ENCODE measurements around the gene PADI1.
A peak's percentile ranks its signal among the peaks of the same experiment; 100 is the strongest.

Gene PADI1

DNA sequence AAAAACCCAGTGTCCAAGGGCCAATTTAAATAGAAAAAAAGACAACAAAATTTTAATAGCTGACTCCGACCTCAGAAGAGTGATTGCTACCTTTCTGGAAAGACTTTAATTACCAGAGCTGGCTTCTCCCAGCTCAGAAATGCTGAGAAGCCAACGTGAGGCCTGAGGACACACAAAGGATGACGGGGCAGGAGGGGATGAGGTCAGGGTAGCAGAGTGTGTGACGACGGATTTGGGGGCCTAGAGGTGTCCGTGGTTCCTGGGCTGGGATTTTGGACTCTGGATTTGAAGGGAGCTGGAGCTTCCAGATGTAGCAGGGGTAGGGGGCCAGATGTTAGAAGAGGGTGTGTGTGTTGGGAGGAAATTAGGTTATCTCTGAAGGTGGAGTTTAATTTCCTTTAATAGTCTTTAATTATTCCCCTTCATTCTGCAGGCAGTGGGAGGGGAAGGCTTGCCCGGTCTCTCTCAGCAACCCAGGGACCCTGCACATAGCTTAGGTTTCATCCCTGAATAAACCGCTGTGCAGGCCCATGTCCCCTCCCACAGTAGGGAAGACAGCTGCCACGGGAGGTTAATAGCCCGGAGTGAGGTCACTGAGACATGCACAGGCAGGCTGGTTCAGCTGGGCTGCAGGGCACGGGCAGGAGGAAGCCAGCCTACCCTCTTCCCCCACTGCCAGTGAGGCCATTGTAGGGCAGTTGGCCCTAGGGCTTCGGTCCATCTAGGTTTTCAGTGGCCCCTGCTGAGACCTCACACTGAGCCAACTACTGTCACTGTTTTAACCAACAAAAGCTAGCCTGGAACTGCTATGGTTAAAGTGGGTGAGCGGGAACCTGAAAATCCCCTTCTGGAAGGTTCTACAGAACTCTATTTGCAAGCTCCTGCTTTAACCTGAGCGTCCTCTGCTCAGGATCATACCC, 40.2 kb downstream of the PADI1 start:
- DNase-seq = peak; percentile 55

DNA sequence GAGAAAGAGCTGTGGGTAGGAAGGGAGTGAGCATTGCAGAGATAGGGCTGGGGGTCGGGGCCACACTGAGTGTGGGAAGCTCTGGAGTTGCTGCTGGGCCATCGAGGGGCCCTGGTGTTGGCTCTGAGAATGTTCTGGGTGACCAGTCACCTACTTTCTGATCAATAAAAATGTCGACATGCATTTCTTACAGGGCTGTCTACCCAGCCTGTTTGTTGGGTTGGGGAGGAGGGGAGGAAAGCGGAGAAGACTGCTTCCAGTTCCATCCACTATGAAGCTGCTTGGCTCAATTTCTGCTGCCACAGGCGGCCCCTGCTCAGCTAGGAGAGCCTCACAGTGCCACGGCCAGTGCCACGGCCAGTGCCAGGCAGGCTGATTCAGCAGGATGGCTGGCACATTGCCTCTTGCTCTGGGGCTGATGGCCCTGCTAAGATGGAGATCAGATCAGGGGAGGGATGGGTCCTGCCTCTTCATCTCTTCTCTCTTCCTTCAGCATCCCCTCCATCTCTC, 40.9 kb downstream of the PADI1 start:
- no peak for DNase-seq

GRCh38 chr1:17246971-17247370, 42.0 kb downstream of the PADI1 start:
- no peak for DNase-seq

DNA sequence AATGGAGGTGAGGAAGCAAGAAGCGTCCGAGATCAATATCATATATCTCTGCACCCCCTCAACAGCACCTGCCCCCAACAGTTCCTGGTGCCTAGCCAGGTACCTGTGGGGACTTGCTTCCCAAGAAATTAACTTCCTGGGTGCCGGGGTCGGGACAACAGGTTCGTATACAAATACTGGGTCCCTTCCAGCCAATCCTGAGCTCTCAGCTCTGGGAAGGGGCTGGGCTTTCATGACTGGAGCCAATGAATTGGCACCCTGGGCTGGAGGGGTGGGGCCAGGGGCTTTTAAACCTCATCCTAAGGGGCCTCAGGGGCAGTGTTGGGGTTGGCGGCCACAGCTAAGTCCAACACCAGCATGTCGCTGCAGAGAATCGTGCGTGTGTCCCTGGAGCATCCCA, 43.9 kb downstream of the PADI1 start, which contains the start of gene PADI3:
TSS of gene PADI3 (plus strand) at position 318 of the 400 bp plus-strand sequence. CDS start at position 358, 40 bp downstream.
- no peak for DNase-seq

- DNase-seq = no peak
Measured at GRCh38 chr1:17250601-17251000, 45.7 kb downstream of the PADI1 start.

- no peak for DNase-seq
Measured at GRCh38 chr1:17251246-17251645, 46.3 kb downstream of the PADI1 start.

- DNase-seq = no peak
Measured at GRCh38 chr1:17251701-17252376, 46.9 kb downstream of the PADI1 start.

GRCh38 chr1:17255336-17255735, 50.4 kb downstream of the PADI1 start:
- no peak for DNase-seq

DNA sequence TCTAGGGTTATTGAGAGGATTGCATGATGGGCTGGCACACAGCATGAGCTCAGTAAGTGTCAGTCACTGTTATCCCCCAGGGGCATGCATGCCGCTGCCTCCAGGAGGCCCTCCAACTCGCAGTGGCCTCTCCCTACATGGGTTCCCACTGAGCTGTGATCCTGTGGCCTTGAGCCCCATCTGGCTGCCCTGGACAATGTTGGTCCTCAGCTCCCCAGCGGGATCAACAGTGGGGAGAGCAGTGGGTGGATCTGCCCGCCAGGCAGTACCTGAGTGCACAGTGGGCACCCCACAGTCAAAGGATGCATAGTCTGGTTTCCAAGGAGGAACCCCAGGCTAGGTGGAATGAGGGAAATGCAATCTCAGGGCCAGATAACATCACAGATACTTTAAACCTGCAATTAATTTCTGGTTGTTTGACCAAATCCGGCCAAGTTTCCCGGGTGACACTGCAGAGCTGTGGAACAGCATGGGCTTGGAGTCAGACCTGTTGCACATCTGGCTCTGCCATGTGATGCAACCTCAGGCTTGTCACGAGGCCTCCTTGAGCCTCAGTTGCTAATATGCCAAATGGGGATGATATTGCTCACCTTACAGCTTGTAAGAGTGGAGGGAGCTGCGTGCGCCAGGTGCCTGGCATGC, 53.3 kb downstream of the PADI1 start:
- DNase-seq = no peak

DNA sequence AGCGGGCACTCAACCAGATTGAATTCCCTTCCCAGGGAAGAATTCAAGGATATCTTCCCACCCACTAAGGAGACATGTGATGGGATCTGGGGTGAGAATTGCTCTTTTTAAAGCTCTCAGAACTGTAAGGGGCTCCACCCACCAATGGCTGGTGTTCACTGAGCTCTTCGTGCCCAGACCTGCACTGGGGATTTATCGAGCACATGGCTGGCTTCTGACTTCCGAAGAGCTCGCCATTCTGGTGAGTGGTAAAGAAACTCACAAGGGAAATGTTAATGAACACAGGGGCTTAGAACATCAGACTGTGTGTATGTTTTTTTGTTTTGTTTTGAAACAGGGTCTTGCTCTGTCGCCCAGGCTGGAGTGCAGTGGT, 53.8 kb downstream of the PADI1 start:
- DNase-seq = no peak

- no peak for DNase-seq
Measured at GRCh38 chr1:17259233-17259873, 54.4 kb downstream of the PADI1 start.

- DNase-seq = no peak
Measured at GRCh38 chr1:17260264-17260663, 55.3 kb downstream of the PADI1 start.

DNA sequence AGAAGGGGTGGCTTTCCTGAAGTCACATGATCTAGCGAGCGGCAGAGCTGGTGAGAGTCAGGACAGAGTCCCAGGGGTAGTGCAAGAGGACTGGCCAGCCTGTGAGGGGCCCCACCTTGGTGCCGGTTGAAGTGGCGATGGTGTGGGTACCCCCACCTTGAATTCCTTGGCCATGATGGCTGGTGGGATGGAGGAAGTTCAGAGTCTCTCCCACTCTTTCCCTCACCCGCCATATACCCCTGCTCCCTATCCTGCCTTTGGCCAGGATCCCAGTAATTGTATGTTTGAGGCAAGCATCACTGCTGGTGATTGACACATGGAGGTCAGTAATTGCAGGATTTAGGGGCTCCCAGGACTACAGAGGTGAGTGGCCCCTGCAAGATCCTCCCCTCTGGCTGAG, 55.8 kb downstream of the PADI1 start:
- DNase-seq = no peak

DNA sequence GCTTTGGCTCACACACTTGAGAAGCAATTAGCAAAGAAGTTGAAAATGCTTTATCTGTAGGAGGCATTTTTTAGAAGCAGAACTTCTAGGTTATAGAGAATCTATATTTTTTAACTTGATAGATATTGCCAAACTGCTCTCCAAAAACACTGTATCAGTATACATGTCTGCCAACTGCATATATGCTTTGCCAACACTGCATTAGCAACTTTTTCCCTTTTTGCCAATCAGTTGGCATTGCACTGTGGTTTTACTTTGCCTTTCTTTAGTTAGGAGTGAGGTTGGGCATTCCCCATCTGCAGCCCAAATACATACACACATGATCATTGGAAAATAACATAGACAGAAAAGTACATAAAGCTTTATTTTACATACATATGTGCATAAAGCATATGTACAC, 59.0 kb downstream of the PADI1 start:
- DNase-seq = no peak

GRCh38 chr1:17264470-17264869, 59.5 kb downstream of the PADI1 start:
- no peak for DNase-seq

GRCh38 chr1:17265162-17265561, 60.2 kb downstream of the PADI1 start:
- DNase-seq = no peak

DNA sequence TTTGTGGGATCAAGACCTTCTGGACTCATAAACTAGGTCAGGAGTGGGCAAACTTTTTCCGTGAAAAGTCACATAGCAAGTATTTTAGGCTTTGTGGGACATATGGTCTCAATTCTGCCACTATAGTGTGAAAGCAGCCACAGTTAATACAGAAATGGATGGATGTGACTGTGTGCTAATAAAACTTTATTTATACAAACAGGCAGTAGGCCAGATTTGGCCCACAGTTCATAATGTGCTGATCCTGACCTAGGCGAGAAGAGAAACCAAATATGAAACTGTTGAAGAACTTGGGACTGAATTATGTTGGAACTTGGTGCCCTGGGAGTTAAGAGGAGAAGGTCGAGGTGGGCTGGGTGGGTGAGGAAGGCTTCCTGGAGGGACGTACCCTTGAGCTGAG, 61.0 kb downstream of the PADI1 start:
- DNase-seq = no peak

DNA sequence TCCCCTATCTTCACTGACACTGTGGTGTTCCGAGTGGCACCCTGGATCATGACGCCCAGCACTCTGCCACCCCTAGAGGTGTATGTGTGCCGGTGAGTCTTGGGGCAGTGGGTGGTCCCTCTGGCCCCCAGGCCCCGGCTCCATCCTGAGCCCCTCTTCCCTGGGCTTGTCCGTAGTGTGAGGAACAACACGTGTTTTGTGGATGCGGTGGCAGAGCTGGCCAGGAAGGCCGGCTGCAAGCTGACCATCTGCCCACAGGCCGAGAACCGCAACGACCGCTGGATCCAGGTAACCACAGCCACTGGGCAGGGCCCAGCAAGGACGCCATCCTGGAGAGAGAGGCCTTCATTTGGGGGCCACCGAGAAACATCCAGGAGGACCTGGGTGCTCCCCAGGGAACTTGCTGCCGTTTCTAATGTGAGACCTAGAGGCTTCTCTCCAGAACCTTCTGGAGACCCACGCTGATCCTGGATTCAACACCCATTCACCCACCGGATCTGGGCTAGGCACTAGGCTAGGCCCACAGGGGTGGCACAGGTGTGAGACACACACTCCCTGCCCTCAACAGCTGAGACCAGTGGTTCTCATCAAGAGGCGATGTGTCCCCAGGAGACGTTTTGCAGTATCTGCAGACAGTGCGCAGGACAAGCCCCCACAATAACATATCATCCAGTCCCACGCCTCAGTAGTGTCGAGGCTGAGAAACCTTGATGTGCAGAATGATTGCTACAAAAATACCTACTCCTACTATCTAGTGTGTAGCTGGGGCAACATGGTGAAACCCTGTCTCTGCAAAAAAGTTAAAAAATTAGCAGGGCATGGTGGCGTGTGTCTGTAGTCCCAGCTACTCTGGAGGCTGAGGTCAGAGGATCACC, 66.2 kb downstream of the PADI1 start:
- no peak for DNase-seq

GRCh38 chr1:17272066-17272465, 67.1 kb downstream of the PADI1 start:
- DNase-seq = no peak

DNA sequence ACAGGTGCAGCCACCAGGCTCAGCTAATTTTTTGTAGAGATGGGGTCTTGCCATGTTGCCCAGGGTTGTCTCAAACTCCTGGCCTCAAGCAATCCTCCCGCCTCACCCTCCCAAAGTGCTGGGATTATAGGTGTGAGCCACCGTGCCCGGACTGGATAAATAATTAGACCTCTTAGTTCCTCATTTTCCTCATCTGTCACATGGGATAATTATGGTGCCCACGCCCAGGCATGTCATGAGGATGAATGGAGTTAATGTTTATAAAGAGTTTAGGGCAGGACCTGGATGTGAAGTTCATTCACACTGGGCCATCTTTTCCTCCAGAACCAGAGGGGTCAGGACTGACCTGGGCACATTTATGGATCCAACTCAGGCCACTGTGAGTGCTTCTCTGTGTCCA, 67.7 kb downstream of the PADI1 start:
- no peak for DNase-seq

DNA sequence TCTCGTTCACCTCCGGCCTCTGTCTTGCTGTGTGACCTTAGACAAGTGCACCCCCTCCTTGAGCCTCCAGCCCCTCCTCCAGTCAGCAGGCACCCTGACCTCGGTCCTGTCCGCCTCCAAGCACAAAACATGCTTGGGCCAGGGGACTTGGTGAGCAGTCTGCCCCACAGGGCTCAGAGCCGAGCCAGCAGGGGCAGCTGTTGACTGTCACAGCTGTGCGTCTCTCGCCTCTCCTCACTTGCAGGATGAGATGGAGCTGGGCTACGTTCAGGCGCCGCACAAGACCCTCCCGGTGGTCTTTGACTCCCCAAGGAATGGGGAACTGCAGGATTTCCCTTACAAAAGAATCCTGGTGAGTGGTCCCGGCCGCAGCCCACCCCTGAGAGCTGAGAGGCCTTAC, 68.2 kb downstream of the PADI1 start:
- no peak for DNase-seq
